ENCODE data around the gene RNF212. TPM values are rescaled to one million over a fixed set of nuclear protein-coding genes. Genes with fewer than 3 reads are reported as not detected.
A peak's percentile ranks its signal among the peaks of the same experiment; 100 is the strongest.

Gene RNF212, protein sequence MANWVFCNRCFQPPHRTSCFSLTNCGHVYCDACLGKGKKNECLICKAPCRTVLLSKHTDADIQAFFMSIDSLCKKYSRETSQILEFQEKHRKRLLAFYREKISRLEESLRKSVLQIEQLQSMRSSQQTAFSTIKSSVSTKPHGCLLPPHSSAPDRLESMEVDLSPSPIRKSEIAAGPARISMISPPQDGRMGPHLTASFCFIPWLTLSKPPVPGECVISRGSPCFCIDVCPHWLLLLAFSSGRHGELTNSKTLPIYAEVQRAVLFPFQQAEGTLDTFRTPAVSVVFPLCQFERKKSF
- total RNA-seq, result 1.8 and 2.3 TPM in 2 replicates
- polyA plus RNA-seq, result 2.6 and 2.8 TPM in 2 replicates
- polyA plus RNA-seq (2011; cell fraction: cytosol; rRNA removed), result 1.7 and 1.8 TPM in 2 replicates
- 10.4 and 10.5 TPM in 2 replicates for polyA plus RNA-seq (2011; cell fraction: nucleus; rRNA removed)
- polyA plus RNA-seq (2012), result 1.4 and 2.1 TPM in 2 replicates
- polyA minus RNA-seq, result 2.1 and 2.2 TPM in 2 replicates
- polyA minus RNA-seq (2011; cell fraction: cytosol; rRNA and poly(A)+ RNA removed), result 14.8 TPM
- 1.4 and 1.8 TPM in 2 replicates for polyA minus RNA-seq (2011; cell fraction: nucleus; rRNA and poly(A)+ RNA removed)
- Bru-seq, nascent RNA, result percentile 23 among the genes with signal in this experiment
- BruChase-seq, experiment 1, labeled RNA remaining after a 6-hour chase, result percentile 30 among the genes with signal in this experiment
- BruChase-seq, experiment 2, labeled RNA remaining after a 2-hour chase, result percentile 32 among the genes with signal in this experiment
- long read RNA-seq, result 0 reads

DNA sequence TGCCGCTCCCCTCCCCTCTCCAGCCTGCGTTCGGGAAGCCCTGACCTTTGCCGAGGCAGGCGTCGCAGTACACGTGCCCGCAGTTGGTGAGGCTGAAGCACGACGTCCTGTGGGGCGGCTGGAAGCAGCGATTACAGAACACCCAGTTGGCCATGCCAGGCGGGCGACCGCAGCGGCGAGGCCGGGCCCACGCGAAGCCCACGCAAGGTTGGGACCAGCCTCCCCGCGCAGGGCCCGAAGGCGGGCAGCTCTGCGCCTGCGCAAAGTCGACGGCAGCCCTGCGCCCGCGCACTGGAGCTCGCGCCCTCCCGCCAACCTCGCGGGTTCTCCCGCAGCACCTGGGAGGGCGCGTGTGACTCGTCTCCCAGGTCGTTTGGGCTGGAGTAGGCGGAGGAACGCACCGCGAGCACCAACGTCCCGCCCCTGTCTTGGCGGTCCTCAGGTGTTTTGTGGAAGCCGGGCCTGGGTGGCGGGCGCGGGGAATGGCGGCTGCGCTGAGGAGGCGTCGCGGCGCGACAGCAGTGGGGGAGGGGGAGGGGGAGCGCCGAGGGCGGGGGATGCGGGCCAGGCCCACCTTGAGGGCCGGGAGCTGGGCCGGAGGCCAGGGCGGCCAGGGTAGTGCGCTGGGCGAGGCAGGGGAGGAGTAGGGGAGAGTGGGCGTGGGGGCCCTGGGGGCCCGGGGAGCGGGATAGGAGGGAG lies at the start of gene RNF212:
Gene RNF212 (minus strand): TSS at position 254 of the 699 bp plus-strand sequence. CDS start 100 bp downstream, at position 154.
- Histone ChIP-seq H3K9me1 (replicated peaks; ENCODE audit: control insufficient read depth, extremely low read depth, insufficient read depth, low read length) (no peaks in the 10 kb centered on the region), H3K9ac (replicated peaks; ENCODE audit: extremely low read depth, insufficient read depth, low read length) (no peak within 1 kb of the TSS), H3K4me2 (ENCODE audit: insufficient read depth, low read length) (no peak within 1 kb of the TSS), H3K27ac (ENCODE audit: insufficient read depth, low read depth, low read length) (no peak within 1 kb of the TSS), H3K9me3 (replicated peaks; ENCODE audit: control insufficient read depth, insufficient read depth, low read length) (no peaks in the 10 kb centered on the region), H2AFZ (ENCODE audit: low read depth, low read length) (peak within 1 kb of the TSS; percentile 82), H3K36me3 (ENCODE audit: control insufficient read depth in 2 of 2, extremely low read depth in 1 of 2, insufficient read depth in 2 of 2, low read length in 2 of 2) (no peaks in the 10 kb centered on the region), H3K4me1 (ENCODE audit: control insufficient read depth, extremely low read depth, insufficient read depth, low read length) (no peaks in the 10 kb centered on the region), H3K79me2 (ENCODE audit: control insufficient read depth, insufficient read depth, low read length) (no peaks in the 10 kb centered on the region), H3K4me3 (replicated peaks in 1 of 3; ENCODE audit: insufficient read depth in 1 of 3, low read depth in 1 of 3, low read length in 3 of 3) (peak within 1 kb of the TSS in 1 of 3 experiments; percentile 48), H4K20me1 (replicated peaks; ENCODE audit: control insufficient read depth, extremely low read depth, insufficient read depth, low read length) (no peaks in the 10 kb centered on the region), H3K27me3 (ENCODE audit: control insufficient read depth in 2 of 2, insufficient read depth in 2 of 2, low read length in 2 of 2) (peaks cover 5 to 6% of the 10 kb centered on the region in 2 experiments)
- CTCF ChIA-PET, result no interaction called here
- dilution Hi-C loops (cut with MboI; ENCODE audit: extremely low pct_ligation_motif_present, low sequenced_read_pairs), result no loop called here
- DNase-seq (ENCODE audit: low read depth, low spot score) (peak; percentile 23), FAIRE-seq (no peak)
- no TSS peak for BruUV-seq (replicated peaks)
- POLR2A ChIA-PET, result interaction anchor here (0.7 kb wide), 1 partner anchor 53 kb away, joined by 5 read pairs; no protein-coding TSS in a partner anchor
- intact Hi-C loops (cut with micrococcal nuclease), result no loop called here
- TF ChIP-seq, protein P1, sequence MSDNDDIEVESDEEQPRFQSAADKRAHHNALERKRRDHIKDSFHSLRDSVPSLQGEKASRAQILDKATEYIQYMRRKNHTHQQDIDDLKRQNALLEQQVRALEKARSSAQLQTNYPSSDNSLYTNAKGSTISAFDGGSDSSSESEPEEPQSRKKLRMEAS (IDR thresholded peaks at IDR 0.05; ENCODE audit: insufficient read depth, insufficient read length), result peak; percentile 39
- TF ChIP-seq MYC (IDR thresholded peaks at IDR 0.05; ENCODE audit: low read depth, low read length), result no peak
- no peak for TF ChIP-seq EZH2 (IDR thresholded peaks at IDR 0.05; ENCODE audit: borderline replicate concordance, low read depth, low read length, severe bottlenecking)
- no peak for TF ChIP-seq JUN (IDR thresholded peaks at IDR 0.05; ENCODE audit: borderline replicate concordance, insufficient read depth, insufficient read length, low read depth)
- TF ChIP-seq, protein P2, sequence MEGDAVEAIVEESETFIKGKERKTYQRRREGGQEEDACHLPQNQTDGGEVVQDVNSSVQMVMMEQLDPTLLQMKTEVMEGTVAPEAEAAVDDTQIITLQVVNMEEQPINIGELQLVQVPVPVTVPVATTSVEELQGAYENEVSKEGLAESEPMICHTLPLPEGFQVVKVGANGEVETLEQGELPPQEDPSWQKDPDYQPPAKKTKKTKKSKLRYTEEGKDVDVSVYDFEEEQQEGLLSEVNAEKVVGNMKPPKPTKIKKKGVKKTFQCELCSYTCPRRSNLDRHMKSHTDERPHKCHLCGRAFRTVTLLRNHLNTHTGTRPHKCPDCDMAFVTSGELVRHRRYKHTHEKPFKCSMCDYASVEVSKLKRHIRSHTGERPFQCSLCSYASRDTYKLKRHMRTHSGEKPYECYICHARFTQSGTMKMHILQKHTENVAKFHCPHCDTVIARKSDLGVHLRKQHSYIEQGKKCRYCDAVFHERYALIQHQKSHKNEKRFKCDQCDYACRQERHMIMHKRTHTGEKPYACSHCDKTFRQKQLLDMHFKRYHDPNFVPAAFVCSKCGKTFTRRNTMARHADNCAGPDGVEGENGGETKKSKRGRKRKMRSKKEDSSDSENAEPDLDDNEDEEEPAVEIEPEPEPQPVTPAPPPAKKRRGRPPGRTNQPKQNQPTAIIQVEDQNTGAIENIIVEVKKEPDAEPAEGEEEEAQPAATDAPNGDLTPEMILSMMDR (IDR thresholded peaks at IDR 0.05; ENCODE audit: extremely low read depth in 1 of 2, insufficient read depth in 1 of 2, low read depth in 1 of 2, low read length in 2 of 2), result no peak
- no peak for TF ChIP-seq POLR2AphosphoS5 (IDR thresholded peaks at IDR 0.05; ENCODE audit: insufficient read depth, low read depth, low read length)
